ENCODE measurements around the gene PRR14L.

- TF ChIP-seq CTCF (conservative IDR thresholded peaks at IDR 0.05), result no peak
- TF ChIP-seq ZFX (IDR thresholded peaks at IDR 0.05), result no peak
These were observed 66.5 kb downstream of the PRR14L start for GRCh38 chr22:31683181-31684105.

Data from C4-2B (cell line).